ENCODE data around the gene SLC22A5. TPM values are rescaled to one million over a fixed set of nuclear protein-coding genes. Genes with fewer than 3 reads are reported as not detected.

Gene SLC22A5
- total and polyA plus RNA-seq, 9 of the 15 experiments (the other 6 are each of a cell fraction or from before 2014, with no cell fraction given): 3.0 to 16.6 (median 8.3) TPM

- TF ChIP-seq FOXA3 (CRISPR knock-in tag; conservative IDR thresholded peaks at IDR 0.05 in 1 of 2, IDR thresholded peaks at IDR 0.05 in 1 of 2): no peak; a peak in 1 of 4 replicates
- no peak for TF ChIP-seq ZNF445 (CRISPR knock-in tag; IDR thresholded peaks at IDR 0.05; ENCODE audit: low read depth)
- no peak; the same call in 1 of the 2 replicates for TF ChIP-seq CREB1 (IDR thresholded peaks at IDR 0.05)
- peak; percentile 56; the same call in 1 of the 2 replicates for TF ChIP-seq CREB1 (CRISPR knock-in tag; IDR thresholded peaks at IDR 0.05)
- no peak for TF ChIP-seq ZNF3 (CRISPR knock-in tag; IDR thresholded peaks at IDR 0.05)
- no peak for TF ChIP-seq RBM25 (IDR thresholded peaks at IDR 0.05; ENCODE audit: low read depth, low read length, severe bottlenecking)
- TF ChIP-seq ZKSCAN8 (CRISPR knock-in tag; IDR thresholded peaks at IDR 0.05): peak; percentile 100
- no peak for TF ChIP-seq FOXA1 (IDR thresholded peaks at IDR 0.05; ENCODE audit: borderline replicate concordance)
- 0 out of 2 replicates have a peak, but pooled peaks have one; percentile 16 for TF ChIP-seq TARDBP (IDR thresholded peaks at IDR 0.05)
- no peak for TF ChIP-seq ZNF778 (CRISPR knock-in tag; IDR thresholded peaks at IDR 0.05)
- no peak; the same call in 1 of the 2 replicates for TF ChIP-seq SMARCA5 (IDR thresholded peaks at IDR 0.05)
- no peak for TF ChIP-seq SNIP1 (IDR thresholded peaks at IDR 0.05; ENCODE audit: low read depth)
- TF ChIP-seq ARID1B (IDR thresholded peaks at IDR 0.05): peak; percentile 93
- TF ChIP-seq ZNF77 (CRISPR knock-in tag; IDR thresholded peaks at IDR 0.05): no peak
- TF ChIP-seq TRIM24 (IDR thresholded peaks at IDR 0.05): peak; percentile 92 to 93
- no peak for TF ChIP-seq CHD4 (IDR thresholded peaks at IDR 0.05; ENCODE audit: insufficient read depth, insufficient replicate concordance, low read depth, low read length, poor library complexity, severe bottlenecking)
- no peak for TF ChIP-seq ZBTB33 (CRISPR knock-in tag; IDR thresholded peaks at IDR 0.05)
- TF ChIP-seq ZBTB40 (IDR thresholded peaks at IDR 0.05): no peak
- no peak for TF ChIP-seq ZBTB40 (CRISPR knock-in tag; IDR thresholded peaks at IDR 0.05)
Measured at GRCh38 chr5:132426525-132427138, 57.1 kb downstream of the SLC22A5 start (continued).
